Keratinocyte (primary cell): ENCODE measurements around the gene SIGLEC5. TPM values are rescaled to one million over a fixed set of nuclear protein-coding genes. Genes with fewer than 3 reads are reported as not detected.

Experiments
- DNase-seq: peaks from one replicate; pipeline ENCODE4 v3.0.0-alpha.2; 2011; ENCODE audit warnings: low read depth, missing footprints, low spot score
- FAIRE-seq: peaks from 2 replicates; lab custom pipeline; 2011; peaks lifted over from hg19 to GRCh38; lab: Jason Lieb, UNC
- H2AFZ ChIP-seq: 2 replicates; pipeline ENCODE4 v1.6.0; 2012; ENCODE audit warnings: low read length, control low read depth, inconsistent platforms; ENCODE audit not compliant: control insufficient read depth
- H3K27ac ChIP-seq: 2 replicates; pipeline ENCODE4 v1.5.1; 2011; ENCODE audit warnings: low read length; ENCODE audit not compliant: control insufficient read depth, insufficient read depth
- H3K27me3 ChIP-seq: 3 replicates; pipeline ENCODE4 v1.6.0; 2011; ENCODE audit warnings: low read length; ENCODE audit not compliant: control insufficient read depth, insufficient read depth; ENCODE audit errors: extremely low read depth
- H3K36me3 ChIP-seq, 2 experiments: 2 replicates in 1 of 2; 3 replicates in 1 of 2; pipeline ENCODE4 v1.5.1; 2011; ENCODE audit warnings: low read length in 2 of 2, mild to moderate bottlenecking in 1 of 2; ENCODE audit not compliant: control insufficient read depth in 2 of 2, insufficient read depth in 2 of 2; ENCODE audit errors: extremely low read depth in 1 of 2
- H3K4me1 ChIP-seq: 3 replicates; pipeline ENCODE4 v1.5.1; 2011; ENCODE audit warnings: low read length; ENCODE audit not compliant: control insufficient read depth, insufficient read depth; ENCODE audit errors: extremely low read depth
- H3K4me2 ChIP-seq: 3 replicates; pipeline ENCODE4 v1.6.0; 2011; ENCODE audit warnings: low read depth, low read length; ENCODE audit not compliant: control insufficient read depth, insufficient read depth; ENCODE audit errors: extremely low read depth
- H3K4me3 ChIP-seq, 3 experiments: fragments of 200-600 bp in 1 of 3; sonication (generic) in 1 of 3; 2 replicates in 2 of 3; 3 replicates in 1 of 3; pipeline ENCODE4 v1.5.1; 2011 to 2016; ENCODE audit warnings: low read length in 3 of 3, mild to moderate bottlenecking in 3 of 3, control low read depth in 2 of 3, inconsistent platforms in 1 of 3, low read depth in 1 of 3, mixed read lengths in 1 of 3, mixed run types in 1 of 3, moderate library complexity in 1 of 3; ENCODE audit not compliant: control insufficient read depth in 2 of 3, insufficient read depth in 2 of 3; ENCODE audit errors: extremely low read depth in 1 of 3
- H3K79me2 ChIP-seq: 2 replicates; pipeline ENCODE4 v1.6.0; 2012; ENCODE audit warnings: low read length; ENCODE audit not compliant: control insufficient read depth, insufficient read depth
- H3K9ac ChIP-seq: 3 replicates; pipeline ENCODE4 v1.6.0; 2011; ENCODE audit warnings: low read length; ENCODE audit not compliant: control insufficient read depth, insufficient read depth; ENCODE audit errors: extremely low read depth
- H3K9me1 ChIP-seq: 3 replicates; pipeline ENCODE4 v1.6.0; 2011; ENCODE audit warnings: low read length; ENCODE audit not compliant: control insufficient read depth, insufficient read depth; ENCODE audit errors: extremely low read depth
- H3K9me3 ChIP-seq: 2 replicates; pipeline ENCODE4 v1.5.1; 2012; ENCODE audit warnings: low read depth, low read length; ENCODE audit not compliant: control insufficient read depth
- H4K20me1 ChIP-seq: 3 replicates; pipeline ENCODE4 v1.6.0; 2011; ENCODE audit warnings: low read length; ENCODE audit not compliant: control insufficient read depth, insufficient read depth; ENCODE audit errors: extremely low read depth
- EZH2 ChIP-seq: IDR thresholded peaks from one replicate; pipeline ENCODE4 v1.6.1; 2012; ENCODE audit warnings: inconsistent platforms, mild to moderate bottlenecking, low read length, moderate library complexity
- dilution Hi-C: fragments of 300-500 bp; cut with MboI; formaldehyde crosslinking; loops from one replicate; pipeline ENCODE4 v1.7.0; 2020; ENCODE audit warnings: low sequenced_read_pairs; ENCODE audit not compliant: extremely low pct_ligation_motif_present
- polyA plus RNA-seq, 5 experiments: library from polyadenylated mRNA; depleted of rRNA in 3 of 5; stranded (reverse) in 3 of 5; stranded (forward) in 1 of 5; unstranded in 1 of 5; fragments of >200 nt; gene quantifications; 1 replicate in 1 of 5; 2 replicates in 3 of 5; 3 replicates in 1 of 5; pipeline versions ENCODE4 v1.2.1 to v1.2.3, GENCODE V29; 2011 to 2012; ENCODE audit warnings: missing spikeins in 2 of 5, low read depth in 1 of 5, low replicate concordance in 1 of 5
- small RNA-seq, 3 experiments: library from RNA; depleted of rRNA; stranded (forward); fragments of <200 nt; gene quantifications; one replicate each; pipeline ENCODE3, GENCODE V24; 2012; ENCODE audit warnings: low read depth in 3 of 3, low replicate concordance in 1 of 3; ENCODE audit not compliant: insufficient read length in 3 of 3
- TF ChIP-seq, protein P1 (sequence below), 3 experiments: IDR thresholded peaks in 1 of 3; conservative IDR thresholded peaks in 1 of 3; optimal IDR thresholded peaks in 1 of 3; 2 replicates in 2 of 3; 3 replicates in 1 of 3; pipeline versions ENCODE3 to v1.5.1; 2011; ENCODE audit warnings: low read length in 3 of 3, mild to moderate bottlenecking in 3 of 3, moderate library complexity in 2 of 3, control low read depth in 1 of 3, inconsistent platforms in 1 of 3; ENCODE audit not compliant: insufficient read depth in 2 of 3; ENCODE audit errors: extremely low read depth in 1 of 3

Gene SIGLEC5
- polyA plus RNA-seq, 1 donor (not counting 4 experiments of a cell fraction or from before 2014, with no cell fraction given) = not detected

DNA sequence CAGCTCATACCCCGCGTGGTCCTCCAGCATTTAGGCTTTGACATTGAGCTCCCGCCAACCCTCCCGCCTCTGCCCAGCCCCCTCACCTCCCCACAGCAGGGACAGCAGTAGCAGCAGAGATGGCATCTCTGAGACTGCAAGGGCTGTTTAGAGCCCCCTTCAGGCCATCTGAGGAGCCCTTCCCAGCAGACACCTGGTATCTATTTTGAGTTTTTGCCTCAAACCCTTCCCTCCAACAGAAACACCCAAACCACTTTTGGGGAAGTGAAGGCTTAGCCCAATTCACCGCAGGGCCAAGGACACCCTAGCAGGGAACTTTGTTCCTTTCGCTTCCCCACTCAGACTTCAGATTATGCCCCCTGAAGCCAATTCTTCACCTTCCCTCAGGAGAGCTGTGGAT is 65.4 kb downstream of the SIGLEC5 start:
- Histone ChIP-seq H3K27ac (no peak overlapping the region), H2AFZ (no peak overlapping the region), H3K79me2 (no peaks in the 10 kb centered on the region), H3K36me3 (no peaks in the 10 kb centered on the region), H3K9ac (no peak overlapping the region), H3K4me1 (no peaks in the 10 kb centered on the region), H3K4me3 (no peak overlapping the region), H3K27me3 (no peaks in the 10 kb centered on the region), H3K9me3 (no peaks in the 10 kb centered on the region), H3K4me2 (no peak overlapping the region), H3K9me1 (no peaks in the 10 kb centered on the region), H4K20me1 (no peaks in the 10 kb centered on the region)
- FAIRE-seq (no peak), DNase-seq (no peak)
- dilution Hi-C loops = no loop called here
- TF ChIP-seq, protein P1, sequence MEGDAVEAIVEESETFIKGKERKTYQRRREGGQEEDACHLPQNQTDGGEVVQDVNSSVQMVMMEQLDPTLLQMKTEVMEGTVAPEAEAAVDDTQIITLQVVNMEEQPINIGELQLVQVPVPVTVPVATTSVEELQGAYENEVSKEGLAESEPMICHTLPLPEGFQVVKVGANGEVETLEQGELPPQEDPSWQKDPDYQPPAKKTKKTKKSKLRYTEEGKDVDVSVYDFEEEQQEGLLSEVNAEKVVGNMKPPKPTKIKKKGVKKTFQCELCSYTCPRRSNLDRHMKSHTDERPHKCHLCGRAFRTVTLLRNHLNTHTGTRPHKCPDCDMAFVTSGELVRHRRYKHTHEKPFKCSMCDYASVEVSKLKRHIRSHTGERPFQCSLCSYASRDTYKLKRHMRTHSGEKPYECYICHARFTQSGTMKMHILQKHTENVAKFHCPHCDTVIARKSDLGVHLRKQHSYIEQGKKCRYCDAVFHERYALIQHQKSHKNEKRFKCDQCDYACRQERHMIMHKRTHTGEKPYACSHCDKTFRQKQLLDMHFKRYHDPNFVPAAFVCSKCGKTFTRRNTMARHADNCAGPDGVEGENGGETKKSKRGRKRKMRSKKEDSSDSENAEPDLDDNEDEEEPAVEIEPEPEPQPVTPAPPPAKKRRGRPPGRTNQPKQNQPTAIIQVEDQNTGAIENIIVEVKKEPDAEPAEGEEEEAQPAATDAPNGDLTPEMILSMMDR (optimal IDR thresholded peaks at IDR 0.05 in 1 of 3, IDR thresholded peaks at IDR 0.05 in 1 of 3, conservative IDR thresholded peaks at IDR 0.05 in 1 of 3; ENCODE audit: extremely low read depth in 1 of 3, insufficient read depth in 2 of 3, low read length in 3 of 3) = no peak
- TF ChIP-seq EZH2 = no peak

Small RNAs within 50 kb of the gene (small RNA-seq; reads per million reads assigned to genes)
- 0 reads per million in 3 experiments for gene AC018755.2

Other genes with a start within 250 kb of the SIGLEC5 start
- not detected in 3 replicates for gene LIM2, start 242.4 kb downstream of the SIGLEC5 start, polyA plus RNA-seq
- gene C19orf84, start 239.8 kb downstream of the SIGLEC5 start, polyA plus RNA-seq = not detected in 3 replicates
- not detected in 3 replicates for gene SIGLEC10, start 212.8 kb downstream of the SIGLEC5 start, polyA plus RNA-seq
- not detected in 3 replicates for gene SIGLEC8, start 171.9 kb downstream of the SIGLEC5 start, polyA plus RNA-seq
- gene CEACAM18, start 151.9 kb downstream of the SIGLEC5 start, polyA plus RNA-seq = not detected in 3 replicates
- not detected in 3 replicates for gene SIGLEC12, start 128.6 kb downstream of the SIGLEC5 start, polyA plus RNA-seq
- gene SIGLEC6, start 98.7 kb downstream of the SIGLEC5 start, polyA plus RNA-seq = not detected in 3 replicates
- gene ZNF175, start 59.1 kb downstream of the SIGLEC5 start, polyA plus RNA-seq = 2.3 to 3.8 TPM (median 3.2 TPM) in 3 replicates
- not detected in 3 replicates for gene SIGLEC14, start 16.4 kb upstream of the SIGLEC5 start, polyA plus RNA-seq
- gene SPACA6, start 62.9 kb upstream of the SIGLEC5 start, polyA plus RNA-seq = 3.9 to 9.4 TPM (median 4.3 TPM) in 3 replicates
- gene HAS1, start 93.6 kb upstream of the SIGLEC5 start, polyA plus RNA-seq = 0.33 to 5.0 TPM (median 0.56 TPM) in 3 replicates
- gene FPR1, start 121.5 kb upstream of the SIGLEC5 start, polyA plus RNA-seq = 2.4 to 7.7 TPM (median 3.0 TPM) in 3 replicates
- 0.03 to 0.06 TPM (median 0.05 TPM) in 3 replicates for gene FPR2, start 130.8 kb upstream of the SIGLEC5 start, polyA plus RNA-seq
- gene FPR3, start 164.8 kb upstream of the SIGLEC5 start, polyA plus RNA-seq = not detected in 3 replicates